ENCODE data around the gene FAM181A. TPM values are rescaled to one million over a fixed set of nuclear protein-coding genes. Genes with fewer than 3 reads are reported as not detected.

The FAM181A gene
- total and polyA plus RNA-seq, 10 of the 15 experiments (the other 5 are each of a cell fraction or from before 2014, with no cell fraction given): not detected

DNA sequence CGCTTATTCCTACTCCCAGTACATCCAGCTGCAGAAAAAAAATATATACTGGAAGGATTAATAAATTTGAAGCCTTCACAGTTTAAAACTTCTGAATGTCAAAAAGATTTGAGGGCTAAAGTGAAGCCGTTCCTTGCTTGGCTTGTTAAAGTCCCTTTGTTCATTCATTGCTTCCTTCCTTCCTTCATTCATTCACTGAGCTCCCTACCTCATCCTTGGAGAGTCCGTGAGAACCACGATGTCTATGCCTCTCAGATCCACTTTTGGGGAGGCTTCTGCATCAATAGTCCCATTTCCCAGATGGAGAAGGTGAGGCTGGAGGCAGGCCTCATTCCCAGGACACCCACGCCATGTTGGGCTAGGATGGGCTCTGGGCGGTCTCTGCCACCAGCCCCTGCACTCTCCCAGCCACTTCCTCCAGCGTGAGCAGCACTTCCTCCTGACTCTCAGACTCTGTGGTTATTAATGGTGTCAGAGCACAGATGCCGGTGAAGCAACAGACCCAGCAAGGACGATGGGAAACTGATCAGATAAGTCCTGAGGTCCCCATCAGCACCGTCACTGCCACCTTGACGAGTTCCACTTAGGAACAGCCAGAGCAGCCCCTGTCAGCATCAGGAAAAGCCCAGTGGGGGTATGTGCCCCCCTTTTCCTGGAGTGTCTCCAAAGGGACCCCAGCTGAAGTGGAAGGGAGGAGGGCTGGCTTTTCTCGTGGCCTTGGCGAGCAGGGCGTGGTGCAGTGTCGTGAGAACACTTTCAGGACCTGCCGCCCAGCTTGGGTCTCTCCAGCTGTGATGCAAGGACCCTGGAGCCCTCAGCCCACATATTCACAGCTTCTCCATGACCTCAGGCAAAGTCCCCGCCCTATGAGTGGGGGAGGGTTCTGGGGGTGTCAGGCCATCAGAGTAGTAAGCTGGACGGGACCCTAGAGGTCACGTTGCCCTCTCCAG is 28.0 kb downstream of the FAM181A start (continued):
- peak; percentile 23; the same call in 1 of the 2 replicates for TF ChIP-seq GATAD2B (conservative IDR thresholded peaks at IDR 0.05; ENCODE audit: low read depth)
- no peak for TF ChIP-seq HSF1 (IDR thresholded peaks at IDR 0.05; ENCODE audit: low read depth, low read length)
- TF ChIP-seq MLLT1 (IDR thresholded peaks at IDR 0.05): peak; percentile 57
- TF ChIP-seq BHLHE40 (IDR thresholded peaks at IDR 0.05; ENCODE audit: borderline replicate concordance in 1 of 2, low read depth in 2 of 2, low read length in 1 of 2): peak in 1 of 2 experiments; percentile 46; a peak in 1 of 4 replicates
- no peak for TF ChIP-seq JUND (IDR thresholded peaks at IDR 0.05; ENCODE audit: low read depth, low read length)
- TF ChIP-seq RUNX3 (IDR thresholded peaks at IDR 0.05; ENCODE audit: low read length): no peak
- TF ChIP-seq SRF (IDR thresholded peaks at IDR 0.05; ENCODE audit: low read depth in 2 of 2, low read length in 2 of 2): 0 out of 4 replicates have a peak, but pooled peaks of 1 of the 2 experiments have one; percentile 11
- no peak for TF ChIP-seq TARDBP (IDR thresholded peaks at IDR 0.05; ENCODE audit: borderline replicate concordance)
- 0 out of 2 replicates have a peak, but pooled peaks have one; percentile 5 for TF ChIP-seq ZBTB11 (CRISPR knock-in tag; IDR thresholded peaks at IDR 0.05)
- peak; percentile 85 for TF ChIP-seq EED (IDR thresholded peaks at IDR 0.05; ENCODE audit: low read depth)
- TF ChIP-seq TCF7 (IDR thresholded peaks at IDR 0.05; ENCODE audit: borderline replicate concordance): no peak
- TF ChIP-seq RELA (IDR thresholded peaks at IDR 0.05; ENCODE audit: borderline replicate concordance, partially characterized antibody): no peak
- TF ChIP-seq CREB1 (IDR thresholded peaks at IDR 0.05; ENCODE audit: low read depth): no peak
- TF ChIP-seq SREBF1 (IDR thresholded peaks at IDR 0.05; ENCODE audit: low read length): no peak
- no peak for TF ChIP-seq ATF7 (IDR thresholded peaks at IDR 0.05; ENCODE audit: low read depth)
- peak; percentile 74 for TF ChIP-seq CBFB (IDR thresholded peaks at IDR 0.05; ENCODE audit: low read depth)
- TF ChIP-seq ZBED1 (IDR thresholded peaks at IDR 0.05; ENCODE audit: borderline replicate concordance): 0 out of 2 replicates have a peak, but pooled peaks have one; percentile 32
- peak; percentile 57; the same call in 1 of the 2 replicates for TF ChIP-seq TAF1 (IDR thresholded peaks at IDR 0.05; ENCODE audit: borderline replicate concordance, low read depth, low read length)
- no peak for TF ChIP-seq NFIC (IDR thresholded peaks at IDR 0.05; ENCODE audit: low read depth, low read length)
- TF ChIP-seq MYB (IDR thresholded peaks at IDR 0.05; ENCODE audit: borderline replicate concordance, low read depth, low read length): no peak
- 0 out of 2 replicates have a peak, but pooled peaks have one; percentile 28 for TF ChIP-seq ZNF217 (IDR thresholded peaks at IDR 0.05)
